Left lung (tissue), 10 donors: ENCODE measurements around the gene CDC42EP3. TPM values are rescaled to one million over a fixed set of nuclear protein-coding genes. Genes with fewer than 3 reads are reported as not detected.

ENCODE experiments used
- ATAC-seq: fragments of 200-7000 bp; cut with Tn5 transposase; one replicate; pipeline ENCODE4 v1.9.1; 2020; ENCODE audit warnings: moderate library complexity
- DNase-seq, 4 donors: peaks; one replicate each; pipeline ENCODE4 v3.0.0-alpha.2; 2013 to 2020
- H3K27ac ChIP-seq, 2 donors: fragments of 200-600 bp; sonication (generic) in 1 of 2; one replicate each; pipeline versions ENCODE4 v1.5.0 to v1.8.0; 2020 to 2021
- H3K27me3 ChIP-seq, 2 donors: fragments of 200-600 bp; sonication (generic) in 1 of 2; one replicate each; pipeline versions ENCODE4 v1.5.0 to v1.8.0; 2020 to 2021
- H3K36me3 ChIP-seq, 2 donors: fragments of 200-600 bp; sonication (generic) in 1 of 2; one replicate each; pipeline versions ENCODE4 v1.5.0 to v1.8.0; 2020 to 2021
- H3K4me1 ChIP-seq, 2 donors: fragments of 200-600 bp; one replicate each; pipeline ENCODE4 v1.8.0; 2021
- H3K4me3 ChIP-seq, 2 donors: fragments of 200-600 bp; sonication (generic) in 1 of 2; one replicate each; pipeline versions ENCODE4 v1.5.0 to v1.8.0; 2020 to 2021; ENCODE audit warnings: mild to moderate bottlenecking in 1 of 2
- H3K9me3 ChIP-seq, 2 donors: fragments of 200-600 bp; sonication (generic) in 1 of 2; one replicate each; pipeline versions ENCODE4 v1.5.0 to v1.8.0; 2020 to 2021
- intact Hi-C, 2 donors: fragments of 100-400 bp; cut with DNase I; formaldehyde crosslinking; loops; one replicate each; pipeline versions ENCODE4 v1.11.2 to v1.14.2; 2022
- polyA plus RNA-seq, 6 donors: library from polyadenylated mRNA; unstranded; fragments of 120-200 nt; gene quantifications; one replicate each; pipeline ENCODE4 v1.2.1, GENCODE V29; 2013; ENCODE audit not compliant: insufficient read length in 6 of 6
- total RNA-seq, 2 donors: library from RNA; stranded (reverse); fragmentation: NEBNext Ultra II Directional; extraction: Animal tissue kit (Norgen Biotek cat#: 25700); gene quantifications; one replicate each; pipeline ENCODE4 v1.2.1, GENCODE V29; 2021
- TF ChIP-seq, protein P1 (sequence below), 2 donors: fragments of 200-600 bp; sonication (generic) in 1 of 2; IDR thresholded peaks; one replicate each; pipeline versions ENCODE4 v1.5.0 to v1.8.0; 2021; ENCODE audit warnings: antibody characterized with exemption in 2 of 2
- donor health status: DM: no; HTN: yes; CAD: no.
- donor health status: DM: no; HTN: no; CAD: no.

CDC42EP3 gene
- total and polyA plus RNA-seq, 8 donors: 17.3 to 53.8 (median 25.1) TPM

DNA sequence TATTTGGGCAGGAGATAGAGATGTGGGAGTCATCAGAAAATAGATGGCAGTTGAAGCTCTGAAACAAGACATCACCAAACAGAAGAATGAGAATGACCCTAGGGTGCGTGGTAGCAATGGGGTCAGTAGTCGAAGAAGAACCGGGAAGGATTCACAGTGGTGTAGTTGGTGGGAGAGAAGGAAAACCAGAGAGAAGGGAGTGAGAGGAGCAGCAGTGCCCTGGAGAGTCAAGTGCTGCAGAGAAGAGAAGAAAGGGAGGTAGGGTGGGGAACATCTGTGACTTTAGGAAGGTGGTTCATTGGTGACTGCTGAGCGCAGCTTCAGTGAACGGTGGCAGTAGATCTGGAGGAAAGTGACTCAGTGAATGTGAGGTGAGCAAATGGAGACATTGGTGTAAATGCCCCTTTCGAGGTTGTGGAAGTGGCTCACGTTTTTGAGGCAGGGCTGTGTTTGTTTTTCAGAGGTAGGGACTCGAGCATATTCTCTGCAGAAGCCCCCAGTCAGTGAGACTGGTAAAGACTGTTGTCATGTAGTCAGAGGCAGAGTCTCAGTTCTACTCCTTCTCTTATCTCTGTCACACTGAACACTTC is 36.4 kb downstream of the CDC42EP3 start:
- Histone ChIP-seq H3K9me3 (no peaks in the 10 kb centered on the region), H3K27ac (peak overlapping the region; percentile 26 to 87), H3K4me3 (no peak overlapping the region), H3K27me3 (no peaks in the 10 kb centered on the region), H3K4me1 (peaks cover 5 to 59% of the 10 kb centered on the region in 2 donors), H3K36me3 (no peaks in the 10 kb centered on the region)
- DNase-seq (no peak), ATAC-seq (no peak)
- intact Hi-C loops: no loop called here
- TF ChIP-seq, protein P1, sequence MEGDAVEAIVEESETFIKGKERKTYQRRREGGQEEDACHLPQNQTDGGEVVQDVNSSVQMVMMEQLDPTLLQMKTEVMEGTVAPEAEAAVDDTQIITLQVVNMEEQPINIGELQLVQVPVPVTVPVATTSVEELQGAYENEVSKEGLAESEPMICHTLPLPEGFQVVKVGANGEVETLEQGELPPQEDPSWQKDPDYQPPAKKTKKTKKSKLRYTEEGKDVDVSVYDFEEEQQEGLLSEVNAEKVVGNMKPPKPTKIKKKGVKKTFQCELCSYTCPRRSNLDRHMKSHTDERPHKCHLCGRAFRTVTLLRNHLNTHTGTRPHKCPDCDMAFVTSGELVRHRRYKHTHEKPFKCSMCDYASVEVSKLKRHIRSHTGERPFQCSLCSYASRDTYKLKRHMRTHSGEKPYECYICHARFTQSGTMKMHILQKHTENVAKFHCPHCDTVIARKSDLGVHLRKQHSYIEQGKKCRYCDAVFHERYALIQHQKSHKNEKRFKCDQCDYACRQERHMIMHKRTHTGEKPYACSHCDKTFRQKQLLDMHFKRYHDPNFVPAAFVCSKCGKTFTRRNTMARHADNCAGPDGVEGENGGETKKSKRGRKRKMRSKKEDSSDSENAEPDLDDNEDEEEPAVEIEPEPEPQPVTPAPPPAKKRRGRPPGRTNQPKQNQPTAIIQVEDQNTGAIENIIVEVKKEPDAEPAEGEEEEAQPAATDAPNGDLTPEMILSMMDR (IDR thresholded peaks at IDR 0.05): no peak

DNA sequence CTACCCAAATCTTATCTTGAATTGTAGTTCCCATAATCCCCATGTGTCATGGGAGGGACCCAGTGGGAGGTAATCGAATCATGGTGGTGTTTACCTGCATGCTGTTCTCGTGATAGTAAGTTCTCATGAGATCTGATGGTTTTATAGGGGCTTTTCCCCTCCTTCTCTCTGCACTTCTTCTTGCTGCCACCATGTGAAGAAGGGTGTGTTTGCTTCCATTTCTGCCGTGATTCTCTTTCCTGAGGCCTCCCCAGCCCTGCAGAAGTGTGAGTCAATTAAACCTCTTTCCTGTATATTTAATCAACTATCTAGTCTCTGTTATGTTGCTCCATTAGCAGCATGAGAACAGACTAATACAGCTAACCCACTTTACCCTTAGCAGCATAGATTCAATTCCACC is 37.6 kb downstream of the CDC42EP3 start:
- DNase-seq (no peak), ATAC-seq (no peak)
- intact Hi-C loops: no loop called here
- H3K27me3 ChIP-seq: no peaks in the 10 kb centered on the region
- H3K9me3 ChIP-seq: no peaks in the 10 kb centered on the region
- H3K4me1 ChIP-seq: peaks cover 5 to 59% of the 10 kb centered on the region in 2 donors
- peak overlapping the region in 1 of 2 donors; percentile 7 for H3K27ac ChIP-seq
- TF ChIP-seq, protein P1 (IDR thresholded peaks at IDR 0.05): no peak
- H3K36me3 ChIP-seq: no peaks in the 10 kb centered on the region
- no peak overlapping the region for H3K4me3 ChIP-seq

DNA sequence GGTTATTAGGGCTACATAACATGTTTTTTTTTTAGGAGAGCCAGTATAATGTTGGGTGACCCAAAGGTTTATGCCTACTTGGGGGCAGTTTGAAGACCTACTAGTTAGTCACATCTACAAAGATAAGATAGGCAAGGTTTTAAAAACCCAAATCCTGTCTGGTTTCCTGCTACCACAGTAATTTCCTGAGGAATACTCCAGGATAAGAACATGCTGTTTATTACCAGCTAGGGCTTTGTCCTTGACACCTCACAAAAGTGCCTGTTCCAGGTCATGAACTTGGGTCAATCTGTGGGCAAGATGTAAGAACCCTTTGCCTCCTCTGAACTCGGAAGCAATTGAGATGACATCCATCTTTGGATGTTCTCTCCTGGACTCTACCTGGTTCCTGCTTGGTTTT is 38.2 kb downstream of the CDC42EP3 start:
- H3K9me3 ChIP-seq: no peaks in the 10 kb centered on the region
- peak overlapping the region in 1 of 2 donors; percentile 7 for H3K27ac ChIP-seq
- TF ChIP-seq, protein P1 (IDR thresholded peaks at IDR 0.05): no peak
- H3K4me1 ChIP-seq: peaks cover 5 to 59% of the 10 kb centered on the region in 2 donors
- ATAC-seq (no peak), DNase-seq (no peak)
- H3K36me3 ChIP-seq: no peaks in the 10 kb centered on the region
- intact Hi-C loops: no loop called here
- H3K27me3 ChIP-seq: no peaks in the 10 kb centered on the region
- H3K4me3 ChIP-seq: no peak overlapping the region

DNA sequence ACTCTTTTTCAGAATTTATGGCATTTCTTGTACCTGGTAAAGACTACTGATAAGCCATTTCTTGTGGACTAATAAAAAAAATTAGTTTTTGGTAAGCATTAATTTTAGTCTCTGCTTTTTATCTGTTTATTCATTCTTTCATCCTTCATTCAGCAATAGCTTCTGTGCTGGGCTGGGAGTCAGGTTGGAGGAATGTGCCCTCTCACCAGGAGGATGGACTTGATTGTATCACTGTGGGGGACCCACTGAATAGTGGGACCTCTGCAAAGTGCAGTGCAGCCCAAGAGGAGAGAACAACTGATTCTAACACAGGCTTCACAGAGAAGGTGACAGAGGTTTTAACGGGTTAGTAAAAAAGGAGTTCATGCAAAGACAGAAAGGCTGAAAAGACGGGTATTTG is 39.1 kb downstream of the CDC42EP3 start:
- Histone ChIP-seq H3K4me1 (peaks cover 5 to 54% of the 10 kb centered on the region in 2 donors), H3K27ac (no peak overlapping the region), H3K9me3 (no peaks in the 10 kb centered on the region), H3K36me3 (no peaks in the 10 kb centered on the region), H3K27me3 (no peaks in the 10 kb centered on the region), H3K4me3 (no peak overlapping the region)
- no peak for ATAC-seq
- DNase-seq: no peak
- TF ChIP-seq, protein P1 (IDR thresholded peaks at IDR 0.05): no peak
- intact Hi-C loops: no loop called here

DNA sequence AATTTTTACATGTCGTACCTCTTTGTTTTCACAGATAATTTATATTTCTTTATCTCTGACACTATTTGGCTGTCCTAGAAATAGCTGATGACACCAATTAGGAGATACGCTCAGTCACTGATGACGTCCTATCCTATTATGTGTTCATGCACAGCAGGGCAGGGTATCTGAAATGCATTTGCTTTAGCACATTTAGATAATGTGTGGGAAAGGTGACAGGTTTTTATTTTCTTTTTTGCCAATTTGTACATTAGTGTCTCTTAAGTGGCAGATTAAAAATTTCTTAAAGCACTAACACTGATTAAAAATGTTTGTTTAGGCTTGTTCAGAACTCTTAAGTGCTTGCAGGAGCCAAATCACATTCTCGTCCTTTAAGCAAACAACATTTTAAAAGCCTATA is 39.7 kb downstream of the CDC42EP3 start:
- no peak for DNase-seq
- ATAC-seq: peak; percentile 45
- Histone ChIP-seq H3K36me3 (no peaks in the 10 kb centered on the region), H3K9me3 (no peaks in the 10 kb centered on the region), H3K27ac (no peak overlapping the region), H3K4me3 (no peak overlapping the region), H3K27me3 (no peaks in the 10 kb centered on the region), H3K4me1 (peaks cover 5 to 48% of the 10 kb centered on the region in 2 donors)
- TF ChIP-seq, protein P1 (IDR thresholded peaks at IDR 0.05): no peak
- intact Hi-C loops: no loop called here
